ENCODE results near the gene TTC27.

GRCh38 chr2:32864334-32865111, 236.7 kb downstream of the TTC27 start:
- TF ChIP-seq JUNB (CRISPR knock-in tag; IDR thresholded peaks at IDR 0.05; ENCODE audit: borderline replicate concordance) (no peak), POLR2A (IDR thresholded peaks at IDR 0.05; ENCODE audit: insufficient read depth in 1 of 2, low read depth in 2 of 2, low read length in 2 of 2) (no peak)

All from HepG2 (cell line).